Prostate gland (tissue), 2 donors: ENCODE data around the gene GRK1.

ENCODE experiments used
- CTCF ChIP-seq, 4 experiments: fragments of 200-600 bp in 2 of 4; fragments of 450-650 bp in 2 of 4; sonication (generic) in 2 of 4; IDR thresholded peaks; 1 replicate in 3 of 4; 2 replicates in 1 of 4; pipeline ENCODE4 v1.5.1; 2016 to 2019; ENCODE audit warnings: antibody characterized with exemption in 4 of 4, mild to moderate bottlenecking in 2 of 4, moderate library complexity in 2 of 4
- POLR2A ChIP-seq: fragments of 450-650 bp; IDR thresholded peaks from one replicate; pipeline ENCODE4 v1.6.1; 2016; ENCODE audit warnings: antibody characterized with exemption, mild to moderate bottlenecking
- POLR2AphosphoS5 ChIP-seq: sonication (generic); formaldehyde crosslinking; IDR thresholded peaks from one replicate; pipeline ENCODE4 v1.6.1; 2017; ENCODE audit warnings: antibody characterized with exemption

GRCh38 chr13:113743366-113744195 lies 76.6 kb downstream of the GRK1 start:
- TF ChIP-seq POLR2A (no peak), POLR2AphosphoS5 (no peak), CTCF (IDR thresholded peaks at IDR 0.05) (no peak)
